ENCODE measurements around the gene ZIC1.

ZIC1 gene

GRCh38 chr3:147385059-147386012 lies 23.8 kb upstream of the ZIC1 start:
- H3K4me3 ChIP-seq (replicated peaks in 1 of 2; ENCODE audit: low read depth in 2 of 2, low read length in 2 of 2) = no peak overlapping the region
- no peak for DNase-seq (ENCODE audit: low read depth in 2 of 2)
- no peak for TF ChIP-seq CTCF (IDR thresholded peaks at IDR 0.05; ENCODE audit: low read depth, low read length)

- no peak for TF ChIP-seq CTCF (IDR thresholded peaks at IDR 0.05; ENCODE audit: low read depth, low read length)
- H3K4me3 ChIP-seq (replicated peaks in 1 of 2; ENCODE audit: low read depth in 2 of 2, low read length in 2 of 2) = no peak overlapping the region
- DNase-seq (ENCODE audit: low read depth in 2 of 2) = no peak
Measured at GRCh38 chr3:147387291-147387884, 21.8 kb upstream of the ZIC1 start.

- no peak for TF ChIP-seq CTCF (IDR thresholded peaks at IDR 0.05; ENCODE audit: low read depth, low read length)
- H3K4me3 ChIP-seq (replicated peaks in 1 of 2; ENCODE audit: low read depth in 2 of 2, low read length in 2 of 2) = no peak overlapping the region
- no peak for DNase-seq (ENCODE audit: low read depth in 2 of 2)
Measured at GRCh38 chr3:147387885-147388699, 21.1 kb upstream of the ZIC1 start.

GRCh38 chr3:147388700-147389580 lies 20.2 kb upstream of the ZIC1 start:
- DNase-seq (ENCODE audit: low read depth in 2 of 2) = no peak
- TF ChIP-seq CTCF (IDR thresholded peaks at IDR 0.05; ENCODE audit: low read depth, low read length) = no peak
- H3K4me3 ChIP-seq (replicated peaks in 1 of 2; ENCODE audit: low read depth in 2 of 2, low read length in 2 of 2) = no peak overlapping the region

GRCh38 chr3:147389717-147390116 lies 19.4 kb upstream of the ZIC1 start:
- H3K4me3 ChIP-seq (replicated peaks in 1 of 2; ENCODE audit: low read depth in 2 of 2, low read length in 2 of 2) = no peak overlapping the region
- no peak for TF ChIP-seq CTCF (IDR thresholded peaks at IDR 0.05; ENCODE audit: low read depth, low read length)

More at GRCh38 chr3:147389717-147390116, 19.4 kb upstream of the ZIC1 start:
- DNase-seq (ENCODE audit: low read depth in 2 of 2) = no peak
